GM12873 (cell line): ENCODE measurements around the gene STEAP3.

Source experiments
- CTCF ChIP-seq: IDR thresholded peaks from 2 replicates; pipeline ENCODE4 v1.5.1; 2012; ENCODE audit warnings: low read depth, mild to moderate bottlenecking, moderate library complexity, low read length, control low read depth; ENCODE audit not compliant: insufficient read depth; ENCODE audit errors: missing control alignments

The STEAP3 gene

GRCh38 chr2:119221609-119222008, 2.0 kb upstream of the STEAP3 start:
- TF ChIP-seq CTCF: no peak

DNA sequence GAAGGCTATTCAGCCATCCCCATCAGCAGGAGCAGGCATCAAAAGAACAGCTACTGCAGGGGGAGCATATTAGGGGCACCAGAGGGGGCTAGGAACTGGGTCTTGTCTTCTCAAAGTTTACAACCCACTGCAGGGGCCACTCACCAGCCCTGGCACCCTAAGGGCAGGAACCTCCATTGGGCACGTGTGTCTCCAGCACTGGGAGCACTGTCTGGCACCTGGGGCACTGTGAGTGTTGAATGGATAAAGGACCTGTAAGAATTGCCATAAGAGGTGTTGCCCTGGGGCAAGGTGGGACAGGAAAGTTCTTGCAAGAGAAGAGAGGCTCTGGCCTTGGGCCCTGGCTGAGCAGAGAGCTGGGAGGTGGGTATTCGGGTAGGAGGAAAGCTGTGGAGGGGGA, 1.4 kb upstream of the STEAP3 start:
- TF ChIP-seq CTCF: no peak

DNA sequence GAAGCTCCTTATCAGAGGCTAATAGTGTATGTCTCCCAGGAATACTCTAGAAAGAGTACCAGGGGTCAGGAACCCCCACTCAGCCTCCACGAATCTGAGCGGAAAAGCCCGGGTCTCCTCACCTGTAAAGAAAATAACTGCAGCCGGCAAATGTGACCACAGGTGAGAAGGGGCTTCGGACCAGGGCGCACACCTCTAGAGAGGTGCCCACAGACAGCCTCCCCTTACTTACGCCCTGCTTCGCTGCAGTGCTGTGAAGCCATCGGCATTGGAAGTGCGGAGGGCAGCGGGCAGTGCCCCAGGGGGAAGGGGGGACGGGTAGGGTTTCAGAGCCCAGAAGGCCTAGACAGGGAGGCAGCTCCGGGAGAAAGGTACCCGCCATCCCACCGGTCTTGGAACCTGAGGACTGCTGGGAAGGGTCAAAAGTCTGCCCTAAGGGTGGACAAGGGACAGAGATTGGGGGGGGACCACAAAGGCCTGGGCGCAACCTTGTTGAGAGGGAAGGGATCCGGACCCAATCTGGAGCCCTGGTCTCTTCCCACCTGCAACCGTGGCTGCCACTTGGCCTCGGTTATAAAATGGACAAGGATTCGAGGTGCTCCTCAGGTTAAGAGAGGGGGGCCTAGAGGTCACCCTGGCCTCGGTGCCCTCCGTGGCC, 642 bp upstream of the STEAP3 start:
- TF ChIP-seq CTCF: no peak

GRCh38 chr2:119224391-119225104, 914 bp downstream of the STEAP3 start:
- TF ChIP-seq CTCF: no peak

GRCh38 chr2:119225105-119225865, 1.7 kb downstream of the STEAP3 start:
- peak; percentile 40 for TF ChIP-seq CTCF

DNA sequence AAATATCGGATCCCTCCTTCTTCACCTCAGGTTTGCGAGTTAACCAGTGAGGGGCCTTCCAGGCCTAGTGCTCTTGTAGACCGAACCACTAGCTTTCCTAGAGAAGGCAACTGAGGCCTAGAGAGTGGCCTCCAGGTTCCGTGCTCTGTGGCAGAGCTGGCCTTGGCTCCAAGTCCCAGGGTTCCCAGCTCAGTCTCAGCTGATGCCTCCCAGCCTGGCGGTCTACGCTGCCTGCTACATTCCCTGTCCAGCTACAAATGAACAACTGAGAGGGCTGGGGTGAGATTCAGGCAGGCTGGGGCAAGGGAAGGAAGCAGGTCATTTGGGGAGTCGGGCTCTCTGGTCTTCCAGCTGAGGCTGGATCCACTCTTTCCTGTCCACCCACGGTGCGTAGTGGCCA, 2.3 kb downstream of the STEAP3 start:
- TF ChIP-seq CTCF: no peak

- TF ChIP-seq CTCF: no peak
These were observed 3.7 kb downstream of the STEAP3 start for GRCh38 chr2:119227346-119227745.
